ENCODE measurements around the gene PGRMC2. TPM values are rescaled to one million over a fixed set of nuclear protein-coding genes. Genes with fewer than 3 reads are reported as not detected.

The PGRMC2 gene
- polyA plus RNA-seq, 1 experiment: 15.9 TPM

GRCh38 chr4:128244379-128244778 lies 43.2 kb downstream of the PGRMC2 start:
- Histone ChIP-seq H3K4me3 (ENCODE audit: low read depth, low read length) (no peak overlapping the region), H3K36me3 (ENCODE audit: control insufficient read depth, insufficient read depth, low read length) (no peaks in the 10 kb centered on the region), H3K27me3 (ENCODE audit: control insufficient read depth, insufficient read depth, low read length) (no peaks in the 10 kb centered on the region)
- POLR2A ChIA-PET: no interaction called here
- CTCF ChIA-PET: no interaction called here
- DNase-seq (ENCODE audit: low read depth): no peak
- TF ChIP-seq CTCF (IDR thresholded peaks at IDR 0.05; ENCODE audit: insufficient read depth, low read depth, low read length): no peak

GRCh38 chr4:128242601-128243000 lies 45.0 kb downstream of the PGRMC2 start:
- Histone ChIP-seq H3K36me3 (ENCODE audit: control insufficient read depth, insufficient read depth, low read length) (no peaks in the 10 kb centered on the region), H3K4me3 (ENCODE audit: low read depth, low read length) (no peak overlapping the region), H3K27me3 (ENCODE audit: control insufficient read depth, insufficient read depth, low read length) (no peaks in the 10 kb centered on the region)
- no peak for DNase-seq (ENCODE audit: low read depth)
- POLR2A ChIA-PET: interaction anchor here (1.1 kb wide), 1 partner anchor 115 kb away, joined by 3 read pairs; no protein-coding TSS in a partner anchor
- CTCF ChIA-PET: no interaction called here
- TF ChIP-seq CTCF (IDR thresholded peaks at IDR 0.05; ENCODE audit: insufficient read depth, low read depth, low read length): no peak

GRCh38 chr4:128241981-128242380 lies 45.6 kb downstream of the PGRMC2 start:
- CTCF ChIA-PET: interaction anchor here (0.7 kb wide), 1 partner anchor 14 kb away, joined by 3 read pairs; no protein-coding TSS in a partner anchor
- no peaks in the 10 kb centered on the region for H3K27me3 ChIP-seq (ENCODE audit: control insufficient read depth, insufficient read depth, low read length)
- TF ChIP-seq CTCF (IDR thresholded peaks at IDR 0.05; ENCODE audit: insufficient read depth, low read depth, low read length): no peak
- no peak overlapping the region for H3K4me3 ChIP-seq (ENCODE audit: low read depth, low read length)
- DNase-seq (ENCODE audit: low read depth): no peak
- POLR2A ChIA-PET: interaction anchor here (0.5 to 1.4 kb wide), 5 partner anchors 16 to 182 kb away, joined by 3 to 5 read pairs (median 3); no protein-coding TSS in a partner anchor
- no peaks in the 10 kb centered on the region for H3K36me3 ChIP-seq (ENCODE audit: control insufficient read depth, insufficient read depth, low read length)

GRCh38 chr4:128241425-128241913 lies 46.1 kb downstream of the PGRMC2 start:
- peak; percentile 95 for DNase-seq (ENCODE audit: low read depth)
- no peak overlapping the region for H3K4me3 ChIP-seq (ENCODE audit: low read depth, low read length)
- no peaks in the 10 kb centered on the region for H3K36me3 ChIP-seq (ENCODE audit: control insufficient read depth, insufficient read depth, low read length)
- TF ChIP-seq CTCF (IDR thresholded peaks at IDR 0.05; ENCODE audit: insufficient read depth, low read depth, low read length): no peak
- ChIA-PET CTCF (interaction anchor here (0.7 kb wide), 1 partner anchor 15 kb away, joined by 3 read pairs; no protein-coding TSS in a partner anchor), POLR2A (interaction anchor here (0.5 to 1.4 kb wide), 6 partner anchors 15 to 182 kb away, joined by 3 to 5 read pairs (median 3); no protein-coding TSS in a partner anchor)
- no peaks in the 10 kb centered on the region for H3K27me3 ChIP-seq (ENCODE audit: control insufficient read depth, insufficient read depth, low read length)

GRCh38 chr4:128241019-128241418 lies 46.6 kb downstream of the PGRMC2 start:
- POLR2A ChIA-PET: interaction anchor here (0.7 to 1.4 kb wide), 3 partner anchors 15 to 44 kb away, joined by 3 to 5 read pairs (median 4); no protein-coding TSS in a partner anchor
- CTCF ChIA-PET: interaction anchor here (0.7 to 1.3 kb wide), 2 partner anchors 15 to 16 kb away, joined by 3 to 4 read pairs; no protein-coding TSS in a partner anchor
- no peak overlapping the region for H3K4me3 ChIP-seq (ENCODE audit: low read depth, low read length)
- TF ChIP-seq CTCF (IDR thresholded peaks at IDR 0.05; ENCODE audit: insufficient read depth, low read depth, low read length): no peak
- DNase-seq (ENCODE audit: low read depth): no peak
- no peaks in the 10 kb centered on the region for H3K36me3 ChIP-seq (ENCODE audit: control insufficient read depth, insufficient read depth, low read length)
- no peaks in the 10 kb centered on the region for H3K27me3 ChIP-seq (ENCODE audit: control insufficient read depth, insufficient read depth, low read length)
